Peyer's patch (tissue), 4 donors: ENCODE data around the gene KRTAP5-6.

Experiments used
- CTCF ChIP-seq, 6 experiments: fragments of 450-650 bp in 4 of 6; fragments of 200-600 bp in 2 of 6; sonication (generic) in 1 of 6; IDR thresholded peaks; one replicate each; pipeline ENCODE4 v1.5.1; 2017 to 2019; ENCODE audit warnings: antibody characterized with exemption in 6 of 6, mild to moderate bottlenecking in 3 of 6, moderate library complexity in 1 of 6
- POLR2A ChIP-seq, 2 donors: fragments of 450-650 bp; IDR thresholded peaks; one replicate each; pipeline ENCODE4 v1.5.1; 2017; ENCODE audit warnings: antibody characterized with exemption in 2 of 2, mild to moderate bottlenecking in 2 of 2, moderate library complexity in 2 of 2

GRCh38 chr11:1742869-1743584 is 46.0 kb downstream of the KRTAP5-6 start:
- TF ChIP-seq CTCF (IDR thresholded peaks at IDR 0.05) (no peak), POLR2A (IDR thresholded peaks at IDR 0.05) (no peak)
